GM23338 (cell line): Measurements from ENCODE around the gene ZNF831. TPM values are rescaled to one million over a fixed set of nuclear protein-coding genes. Genes with fewer than 3 reads are reported as not detected.

Experiments used
- ATAC-seq: fragments of 200-7000 bp; cut with Tn5 transposase; 3 replicates; pipeline ENCODE4 v1.9.1; 2020
- DNase-seq: peaks from one replicate; pipeline ENCODE4 v3.0.0-alpha.2; 2015; ENCODE audit warnings: low spot score
- H2AFZ ChIP-seq: fragments of 200-600 bp; sonication (generic); 2 replicates; pipeline ENCODE4 v1.8.0; 2016; ENCODE audit warnings: antibody characterized with exemption, mild to moderate bottlenecking, moderate library complexity
- H3F3A ChIP-seq: fragments of 200-600 bp; sonication (generic); replicated peaks from 2 replicates; pipeline ENCODE4 v1.8.0; 2017; ENCODE audit warnings: antibody characterized with exemption, mixed run types, low read depth
- H3K27ac ChIP-seq: fragments of 200-600 bp; sonication (generic); 2 replicates; pipeline ENCODE4 v1.6.1; 2016; ENCODE audit warnings: low read depth
- H3K27me3 ChIP-seq: fragments of 200-600 bp; sonication (generic); 2 replicates; pipeline ENCODE4 v1.8.0; 2016; ENCODE audit warnings: mild to moderate bottlenecking, mixed run types, moderate library complexity; ENCODE audit not compliant: insufficient read depth
- H3K36me3 ChIP-seq: fragments of 200-600 bp; sonication (generic); 2 replicates; pipeline ENCODE4 v1.8.0; 2016; ENCODE audit warnings: mild to moderate bottlenecking; ENCODE audit not compliant: insufficient read depth
- H3K4me1 ChIP-seq: fragments of 200-600 bp; sonication (generic); 2 replicates; pipeline ENCODE4 v1.8.0; 2016; ENCODE audit warnings: mild to moderate bottlenecking, moderate library complexity; ENCODE audit not compliant: insufficient read depth
- H3K4me2 ChIP-seq: fragments of 200-600 bp; sonication (generic); 2 replicates; pipeline ENCODE4 v1.7.1; 2017; ENCODE audit warnings: mixed run types
- H3K4me3 ChIP-seq: fragments of 200-600 bp; sonication (generic); 2 replicates; pipeline ENCODE4 v1.6.1; 2016; ENCODE audit warnings: mixed run types
- H3K79me2 ChIP-seq: fragments of 200-600 bp; sonication (generic); replicated peaks from 2 replicates; pipeline ENCODE4 v1.8.0; 2017; ENCODE audit warnings: mild to moderate bottlenecking; ENCODE audit not compliant: insufficient read depth
- H3K9me2 ChIP-seq: fragments of 200-600 bp; sonication (generic); 2 replicates; pipeline ENCODE4 v1.8.0; 2017; ENCODE audit not compliant: insufficient read depth
- H4K20me1 ChIP-seq: fragments of 200-600 bp; sonication (generic); replicated peaks from 2 replicates; pipeline ENCODE4 v1.8.0; 2017; ENCODE audit warnings: mild to moderate bottlenecking; ENCODE audit not compliant: insufficient read depth
- H3K27ac Mint-ChIP-seq: 2 replicates; pipeline ENCODE4 v1.8.0; 2020; ENCODE audit warnings: inconsistent platforms, mild to moderate bottlenecking, moderate library complexity, mixed read lengths
- H3K27me3 Mint-ChIP-seq: 3 replicates; pipeline ENCODE4 v1.8.0; 2022; ENCODE audit warnings: low read depth, mild to moderate bottlenecking, moderate library complexity, mixed read lengths, inconsistent platforms; ENCODE audit not compliant: insufficient read depth, poor library complexity
- H3K36me3 Mint-ChIP-seq: 3 replicates; pipeline ENCODE4 v1.8.0; 2021; ENCODE audit warnings: low read depth, mild to moderate bottlenecking, inconsistent platforms, moderate library complexity, mixed read lengths
- H3K4me1 Mint-ChIP-seq: 3 replicates; pipeline ENCODE4 v1.8.0; 2020; ENCODE audit warnings: mild to moderate bottlenecking, inconsistent platforms, mixed read lengths
- H3K4me3 Mint-ChIP-seq: 3 replicates; pipeline ENCODE4 v1.8.0; 2021; ENCODE audit warnings: moderate library complexity, mild to moderate bottlenecking, inconsistent platforms, mixed read lengths
- H3K9me3 Mint-ChIP-seq: 3 replicates; pipeline ENCODE4 v1.8.0; 2020; ENCODE audit warnings: moderate library complexity, mild to moderate bottlenecking, inconsistent platforms, mixed read lengths
- CREB1 ChIP-seq: fragments of 250-450 bp; sonication (Bioruptor Pico); IDR thresholded peaks from 2 replicates; pipeline ENCODE4 v1.5.0; 2020; ENCODE audit warnings: low read depth, mild to moderate bottlenecking, moderate library complexity
- CTCF ChIP-seq, 2 experiments: fragments of 200-600 bp in 1 of 2; sonication (generic) in 1 of 2; conservative IDR thresholded peaks; 2 replicates each; pipeline versions ENCODE4 v1.5.1 to v1.6.1; 2016 to 2017; ENCODE audit warnings: antibody characterized with exemption in 2 of 2, low read depth in 2 of 2, mild to moderate bottlenecking in 2 of 2, moderate library complexity in 1 of 2
- ETS1 ChIP-seq: IDR thresholded peaks from 2 replicates; pipeline ENCODE4 v1.6.1; 2016; ENCODE audit warnings: antibody characterized with exemption
- EZH2 ChIP-seq: fragments of 200-600 bp; sonication (generic); IDR thresholded peaks from one replicate; pipeline ENCODE4 v1.8.0; 2017; ENCODE audit warnings: antibody characterized with exemption, mild to moderate bottlenecking, low read depth; ENCODE audit not compliant: unreplicated experiment
- EZH2phosphoT487 ChIP-seq: fragments of 200-600 bp; sonication (generic); IDR thresholded peaks from one replicate; pipeline ENCODE4 v1.8.1; 2018; ENCODE audit warnings: antibody characterized with exemption; ENCODE audit not compliant: unreplicated experiment
- JUNB ChIP-seq: IDR thresholded peaks from one replicate; pipeline ENCODE4 v1.6.1; 2016; ENCODE audit warnings: antibody characterized with exemption; ENCODE audit not compliant: unreplicated experiment
- NANOG ChIP-seq: IDR thresholded peaks from 2 replicates; pipeline ENCODE4 v1.6.1; 2016; ENCODE audit warnings: antibody characterized with exemption, borderline replicate concordance
- POLR2AphosphoS5 ChIP-seq: IDR thresholded peaks from 2 replicates; pipeline ENCODE4 v1.6.1; 2016; ENCODE audit warnings: antibody characterized with exemption, low read depth
- REST ChIP-seq: IDR thresholded peaks from one replicate; pipeline ENCODE4 v1.6.1; 2018; ENCODE audit warnings: antibody characterized with exemption; ENCODE audit not compliant: unreplicated experiment
- STAT1 ChIP-seq: IDR thresholded peaks from one replicate; pipeline ENCODE4 v1.6.1; 2016; ENCODE audit warnings: antibody characterized with exemption; ENCODE audit not compliant: unreplicated experiment
- ZNF114 ChIP-seq: fragments of 250-450 bp; sonication (Bioruptor Pico); IDR thresholded peaks from 2 replicates; pipeline ENCODE4 v1.5.0; 2020; ENCODE audit warnings: mild to moderate bottlenecking, moderate library complexity
- ZNF331 ChIP-seq: fragments of 250-450 bp; sonication (Bioruptor Pico); IDR thresholded peaks from 2 replicates; pipeline ENCODE4 v1.5.0; 2020; ENCODE audit warnings: low read depth, mild to moderate bottlenecking, moderate library complexity
- ZNF462 ChIP-seq: fragments of 250-450 bp; sonication (Bioruptor Pico); IDR thresholded peaks from 2 replicates; pipeline ENCODE4 v1.5.0; 2020; ENCODE audit warnings: mild to moderate bottlenecking, moderate library complexity
- polyA plus RNA-seq: library from polyadenylated mRNA; unstranded; fragments of >200 nt; fragmentation: Nextera tagmentation; extraction: Ambion mirVana; gene quantifications from 2 replicates; pipeline ENCODE4 v1.2.1, GENCODE V29; 2016
- total RNA-seq: library from RNA; depleted of rRNA; stranded (reverse); fragments of >200 nt; shearing (Covaris generic); gene quantifications from 2 replicates; pipeline ENCODE4 v1.2.3, GENCODE V29; 2014

ZNF831 gene
- total and polyA plus RNA-seq, 2 experiments from 2014 or later, result not detected

GRCh38 chr20:59171986-59172385, 8.4 kb downstream of the ZNF831 start:
- H3K27me3 ChIP-seq, result no peaks in the 10 kb centered on the region
- no peaks in the 10 kb centered on the region for H3K79me2 ChIP-seq
- no peak overlapping the region for H3K27ac ChIP-seq
- Mint-ChIP-seq H3K36me3 (no peaks in the 10 kb centered on the region), H3K27me3 (no peaks in the 10 kb centered on the region), H3K27ac (no peak overlapping the region), H3K9me3 (peaks cover 3% of the 10 kb centered on the region; the same call in 2 of the 3 replicates), H3K4me3 (no peak overlapping the region), H3K4me1 (no peaks in the 10 kb centered on the region; the same call in 2 of the 3 replicates)
- no peak overlapping the region for H3K4me3 ChIP-seq
- H3K4me1 ChIP-seq, result no peaks in the 10 kb centered on the region
- no peaks in the 10 kb centered on the region for H3K36me3 ChIP-seq
- DNase-seq (no peak), ATAC-seq (no peak)
- no peaks in the 10 kb centered on the region for H3F3A ChIP-seq
- TF ChIP-seq REST (no peak), ETS1 (no peak), JUNB (no peak), NANOG (no peak), EZH2 (no peak), ZNF331 (CRISPR knock-in tag) (no peak), CREB1 (no peak), ZNF462 (CRISPR knock-in tag) (no peak), POLR2AphosphoS5 (no peak), ZNF114 (CRISPR knock-in tag) (no peak), STAT1 (no peak), CTCF (conservative IDR thresholded peaks at IDR 0.05; ENCODE audit: low read depth in 2 of 2) (no peak), EZH2phosphoT487 (no peak)
- no peaks in the 10 kb centered on the region for H4K20me1 ChIP-seq
- H2AFZ ChIP-seq, result no peak overlapping the region
- no peak overlapping the region for H3K4me2 ChIP-seq
- no peaks in the 10 kb centered on the region for H3K9me2 ChIP-seq
